ENCODE results near the gene NTM. TPM values are rescaled to one million over a fixed set of nuclear protein-coding genes. Genes with fewer than 3 reads are reported as not detected.

NTM gene
- total RNA-seq, 6 donors from 2014 or later: 4.1 to 151 (median 115) TPM

DNA sequence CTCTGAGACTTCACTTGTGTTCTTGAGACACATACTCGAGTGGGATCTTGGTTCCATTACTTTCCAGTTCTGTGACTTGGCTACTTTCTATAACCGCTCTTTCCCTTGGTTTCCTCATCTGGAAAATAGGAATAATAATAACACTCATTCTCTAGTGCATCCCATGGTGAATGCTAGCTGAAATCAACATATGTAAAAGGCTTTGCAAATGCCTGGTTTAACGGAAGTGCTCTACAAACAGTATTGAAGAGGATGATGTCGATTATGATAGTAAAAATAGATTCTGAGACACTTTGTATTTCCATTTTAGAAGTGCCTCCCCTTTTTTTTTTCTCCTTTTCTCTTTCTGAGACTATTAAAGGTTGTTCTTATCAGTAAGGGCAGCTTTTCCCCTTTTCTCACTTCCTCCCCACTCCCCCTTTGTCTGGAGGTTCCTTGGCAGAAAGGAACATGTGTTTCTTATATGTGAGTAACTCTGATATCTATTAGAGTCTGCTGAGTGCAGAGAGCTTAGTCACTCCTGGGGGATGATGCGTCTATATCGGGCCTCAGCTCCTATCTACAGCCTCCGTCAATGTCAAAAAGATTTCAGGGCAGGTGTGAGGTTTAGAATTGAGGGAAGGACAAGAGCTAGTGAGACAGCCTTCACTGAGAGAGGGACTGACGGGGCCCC is 489.3 kb downstream of the NTM start:
- ATAC-seq (ENCODE audit: low FRiP score in 2 of 2): peak in 1 of 2 donors; percentile 8
- no peaks in the 10 kb centered on the region for H3K27me3 ChIP-seq
- 45 to 49% methylated on average over 8 of the region's 8 CpGs for WGBS, 2 donors
- no peak for TF ChIP-seq EP300 (IDR thresholded peaks at IDR 0.05)
- no peak for TF ChIP-seq POLR2AphosphoS5 (IDR thresholded peaks at IDR 0.05)
- no peak for TF ChIP-seq POLR2A (IDR thresholded peaks at IDR 0.05)
- TF ChIP-seq CTCF (IDR thresholded peaks at IDR 0.05): no peak
- no peak for DNase-seq
- no peaks in the 10 kb centered on the region for H3K4me1 ChIP-seq
- no peaks in the 10 kb centered on the region for H3K36me3 ChIP-seq
- no peak overlapping the region for H3K4me3 ChIP-seq
- H3K9me3 ChIP-seq: no peaks in the 10 kb centered on the region
- H3K27ac ChIP-seq: no peak overlapping the region

DNA sequence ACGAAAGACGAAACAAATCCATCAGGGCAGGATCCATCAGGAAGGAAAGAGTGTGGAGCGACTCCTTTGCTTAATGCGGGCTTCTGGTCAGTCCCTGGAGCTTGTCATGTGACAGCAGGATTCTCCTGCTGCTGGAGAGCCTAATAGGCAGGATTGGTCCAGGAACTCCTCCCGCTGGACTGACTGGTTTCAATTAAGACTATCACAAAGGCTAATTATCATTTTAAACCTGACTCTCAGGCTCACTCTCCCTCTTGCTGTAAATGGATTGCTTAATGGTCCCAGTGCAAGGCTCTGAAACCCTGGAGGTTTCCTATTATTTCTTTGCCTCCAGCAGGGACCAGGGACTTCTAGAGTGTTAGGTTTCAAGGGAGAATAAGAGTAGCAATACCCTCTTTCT is 493.8 kb downstream of the NTM start:
- no peak for DNase-seq
- H3K36me3 ChIP-seq: no peaks in the 10 kb centered on the region
- no peak overlapping the region for H3K27ac ChIP-seq
- H3K27me3 ChIP-seq: no peaks in the 10 kb centered on the region
- TF ChIP-seq CTCF (IDR thresholded peaks at IDR 0.05) (no peak), EP300 (IDR thresholded peaks at IDR 0.05) (no peak)
- H3K9me3 ChIP-seq: no peaks in the 10 kb centered on the region
- WGBS, 2 donors: 62 to 71% methylated on average over 5 of the region's 5 CpGs
- no peak overlapping the region for H3K4me3 ChIP-seq
- ATAC-seq (ENCODE audit: low FRiP score in 2 of 2): no peak
- H3K4me1 ChIP-seq: no peaks in the 10 kb centered on the region

DNA sequence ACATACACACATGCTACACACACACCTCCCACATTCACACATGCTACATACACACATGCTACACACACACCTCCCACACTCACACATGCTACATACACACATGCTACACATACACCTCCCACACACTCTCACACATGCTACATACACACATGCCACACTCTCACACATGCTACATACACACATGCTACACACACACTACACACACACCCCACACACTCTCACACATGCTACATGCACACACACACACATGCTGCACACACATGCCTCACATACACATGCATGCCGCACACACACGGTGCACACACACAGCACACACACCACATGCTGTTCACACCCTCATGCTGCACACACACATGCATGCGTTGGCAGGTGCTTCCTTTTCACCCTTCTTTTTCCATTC is 495.4 kb downstream of the NTM start:
- TF ChIP-seq CTCF (IDR thresholded peaks at IDR 0.05) (no peak), POLR2A (IDR thresholded peaks at IDR 0.05) (no peak), EP300 (IDR thresholded peaks at IDR 0.05) (no peak), POLR2AphosphoS5 (IDR thresholded peaks at IDR 0.05) (no peak)
- 93 to 98% methylated on average over 3 of the region's 3 CpGs for WGBS, 2 donors
- ATAC-seq (ENCODE audit: low FRiP score in 2 of 2) (no peak), DNase-seq (no peak)
- Histone ChIP-seq H3K4me1 (no peaks in the 10 kb centered on the region), H3K27ac (no peak overlapping the region), H3K27me3 (no peaks in the 10 kb centered on the region), H3K4me3 (no peak overlapping the region), H3K36me3 (no peaks in the 10 kb centered on the region), H3K9me3 (no peaks in the 10 kb centered on the region)

DNA sequence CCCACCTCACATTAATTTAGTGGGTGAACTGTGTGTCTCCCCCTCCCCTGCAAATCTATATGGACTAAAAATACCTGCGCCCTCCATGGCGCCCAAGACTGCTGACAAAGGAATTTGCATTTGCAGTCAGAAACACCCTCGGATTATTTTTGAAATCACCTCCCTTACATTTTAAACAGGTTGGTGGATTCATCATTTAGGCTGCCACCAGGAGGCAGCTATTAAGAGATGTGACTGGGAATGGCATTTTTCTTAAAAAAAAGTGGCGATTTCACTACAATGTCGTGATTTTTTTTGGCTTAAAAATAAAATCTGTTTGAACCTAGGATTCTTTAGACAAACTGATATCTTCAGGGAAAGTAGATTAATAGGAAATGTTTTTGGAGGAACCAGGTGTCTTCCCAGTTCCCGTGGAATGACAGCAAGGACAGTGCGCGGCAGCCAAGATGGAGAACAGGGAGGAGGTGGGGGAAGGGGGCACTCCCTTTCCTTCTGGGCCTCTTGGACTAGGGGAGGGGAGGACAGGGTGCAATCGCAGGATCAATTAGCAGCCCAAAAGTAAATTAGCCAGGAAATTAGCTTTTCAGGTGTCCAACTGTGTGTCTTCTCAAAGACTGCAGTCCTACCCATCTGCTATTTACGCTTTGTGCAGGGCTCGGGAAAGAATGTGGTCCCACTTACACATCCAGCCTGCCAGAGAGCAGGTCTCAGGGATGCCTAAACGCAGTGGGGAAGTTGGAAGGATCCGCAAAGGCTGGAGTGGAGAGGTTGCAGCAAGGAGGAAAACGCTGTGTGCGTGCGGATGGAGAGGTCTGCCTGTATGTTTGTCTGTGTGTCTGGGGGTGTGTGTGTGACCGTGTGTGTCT is 496.4 kb downstream of the NTM start:
- Histone ChIP-seq H3K27me3 (no peaks in the 10 kb centered on the region), H3K27ac (no peak overlapping the region), H3K36me3 (no peaks in the 10 kb centered on the region), H3K9me3 (no peaks in the 10 kb centered on the region), H3K4me3 (no peak overlapping the region), H3K4me1 (no peaks in the 10 kb centered on the region)
- ATAC-seq (ENCODE audit: low FRiP score in 2 of 2): peak in 1 of 2 donors; percentile 3
- no peak for DNase-seq
- 75 to 79% methylated on average over 17 of the region's 17 CpGs for WGBS, 2 donors
- TF ChIP-seq EP300 (IDR thresholded peaks at IDR 0.05) (no peak), POLR2A (IDR thresholded peaks at IDR 0.05) (no peak), POLR2AphosphoS5 (IDR thresholded peaks at IDR 0.05) (no peak), CTCF (IDR thresholded peaks at IDR 0.05) (no peak)
